Measurements from ENCODE around the gene SDK2.

The SDK2 gene

DNA sequence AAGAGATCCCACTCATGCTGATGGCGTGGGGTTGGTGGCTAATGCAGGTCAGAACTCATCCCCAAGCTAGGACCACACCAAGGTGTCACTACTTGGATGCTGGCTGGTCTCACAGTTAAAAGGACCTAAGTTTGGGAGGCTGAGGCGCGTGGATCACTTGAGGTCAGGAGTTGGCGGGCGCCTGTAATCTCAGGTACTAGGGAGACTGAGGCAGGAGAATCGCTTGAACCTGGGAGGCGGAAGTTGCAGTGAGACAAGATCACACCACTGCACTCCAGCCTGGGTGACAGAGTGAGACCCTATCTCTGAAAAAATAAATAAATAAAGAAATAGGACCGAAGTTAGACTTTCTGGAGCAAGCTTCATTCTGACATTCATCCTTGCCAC, 325.8 kb downstream of the SDK2 start:
- H3K9me2 ChIP-seq (replicated peaks; ENCODE audit: insufficient read depth, low read length): no peaks in the 10 kb centered on the region
- no peaks in the 10 kb centered on the region for H3F3A ChIP-seq (ENCODE audit: insufficient read depth, low read length)
- no peaks in the 10 kb centered on the region for H4K20me1 ChIP-seq (ENCODE audit: insufficient read depth, low read length)
- no peaks in the 10 kb centered on the region for H3K9me3 ChIP-seq (replicated peaks; ENCODE audit: insufficient read depth, low read length)
- TF ChIP-seq EZH2phosphoT487 (IDR thresholded peaks at IDR 0.05; ENCODE audit: low read length) (no peak), CTCF (IDR thresholded peaks at IDR 0.05; ENCODE audit: low read length) (no peak), EZH2 (optimal IDR thresholded peaks at IDR 0.05; ENCODE audit: low read depth, low read length) (no peak)
- H3K36me3 ChIP-seq (replicated peaks; ENCODE audit: insufficient read depth, low read length): no peaks in the 10 kb centered on the region
- no peak for DNase-seq
- no peaks in the 10 kb centered on the region for H3K79me2 ChIP-seq (ENCODE audit: low read length)
- no peak overlapping the region for H3K4me2 ChIP-seq (ENCODE audit: low read depth, low read length)
- H2AFZ ChIP-seq (ENCODE audit: low read length): no peak overlapping the region
- H3K4me3 ChIP-seq (ENCODE audit: low read length): no peak overlapping the region
- H3K27ac ChIP-seq (ENCODE audit: low read length): no peak overlapping the region
- H3K27me3 ChIP-seq (replicated peaks; ENCODE audit: insufficient read depth, low read length): peaks cover 10% of the 10 kb centered on the region; the same call in 1 of the 2 replicates
- H3K9ac ChIP-seq (ENCODE audit: low read length): no peak overlapping the region
- no peaks in the 10 kb centered on the region for H3K4me1 ChIP-seq (ENCODE audit: low read length)

- Histone ChIP-seq H3K4me2 (ENCODE audit: low read depth, low read length) (no peak overlapping the region), H3K4me1 (ENCODE audit: low read length) (no peaks in the 10 kb centered on the region), H3K27me3 (replicated peaks; ENCODE audit: insufficient read depth, low read length) (peaks cover 10% of the 10 kb centered on the region; the same call in 1 of the 2 replicates), H3K9ac (ENCODE audit: low read length) (no peak overlapping the region), H2AFZ (ENCODE audit: low read length) (no peak overlapping the region), H3F3A (ENCODE audit: insufficient read depth, low read length) (no peaks in the 10 kb centered on the region), H3K4me3 (ENCODE audit: low read length) (no peak overlapping the region), H3K27ac (ENCODE audit: low read length) (no peak overlapping the region), H3K36me3 (replicated peaks; ENCODE audit: insufficient read depth, low read length) (no peaks in the 10 kb centered on the region), H3K9me2 (replicated peaks; ENCODE audit: insufficient read depth, low read length) (no peaks in the 10 kb centered on the region), H3K9me3 (replicated peaks; ENCODE audit: insufficient read depth, low read length) (no peaks in the 10 kb centered on the region), H3K79me2 (ENCODE audit: low read length) (no peaks in the 10 kb centered on the region), H4K20me1 (ENCODE audit: insufficient read depth, low read length) (no peaks in the 10 kb centered on the region)
- DNase-seq: no peak
- TF ChIP-seq CTCF (IDR thresholded peaks at IDR 0.05; ENCODE audit: low read length): no peak
- TF ChIP-seq EZH2 (optimal IDR thresholded peaks at IDR 0.05; ENCODE audit: low read depth, low read length): no peak
- TF ChIP-seq EZH2phosphoT487 (IDR thresholded peaks at IDR 0.05; ENCODE audit: low read length): no peak
Measured at GRCh38 chr17:73317513-73318426, 326.5 kb downstream of the SDK2 start.

DNA sequence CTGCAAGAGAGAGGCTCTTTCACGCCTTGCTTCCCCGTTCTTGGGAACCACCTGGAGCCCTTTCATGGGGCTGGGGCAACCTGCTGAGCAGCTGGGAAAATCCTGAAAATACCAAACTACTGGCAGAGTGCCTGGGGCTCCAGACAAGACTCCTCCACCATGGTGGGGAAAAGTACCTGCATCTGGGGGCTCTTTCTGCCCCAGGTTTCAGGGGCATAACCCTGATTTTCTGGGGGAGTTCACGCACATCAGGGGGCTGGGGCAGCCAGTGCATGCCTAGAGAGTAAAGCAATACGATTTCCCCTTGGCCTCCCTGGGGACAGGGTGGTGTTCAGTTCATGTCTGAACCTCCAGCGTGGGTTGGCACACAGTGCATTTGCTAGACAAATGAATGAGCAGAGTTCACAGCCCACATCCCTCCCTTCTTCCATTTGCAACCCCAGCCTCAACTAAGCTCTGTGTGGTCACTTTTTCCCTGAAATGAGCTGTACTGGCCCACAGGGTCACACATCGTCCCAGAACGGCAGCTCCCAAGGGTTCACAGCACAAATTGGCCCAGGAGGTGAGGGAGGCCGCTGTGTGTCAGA, 327.2 kb downstream of the SDK2 start:
- Histone ChIP-seq H3K4me1 (ENCODE audit: low read length) (peaks cover 4% of the 10 kb centered on the region; the same call in 1 of the 2 replicates), H3K9ac (ENCODE audit: low read length) (no peak overlapping the region), H3K79me2 (ENCODE audit: low read length) (no peaks in the 10 kb centered on the region), H3K27ac (ENCODE audit: low read length) (no peak overlapping the region), H3F3A (ENCODE audit: insufficient read depth, low read length) (0 out of 2 replicates have a peak, but pooled peaks cover 5% of the 10 kb centered on the region), H3K36me3 (replicated peaks; ENCODE audit: insufficient read depth, low read length) (no peaks in the 10 kb centered on the region), H3K4me2 (ENCODE audit: low read depth, low read length) (no peak overlapping the region), H4K20me1 (ENCODE audit: insufficient read depth, low read length) (no peaks in the 10 kb centered on the region), H3K27me3 (replicated peaks; ENCODE audit: insufficient read depth, low read length) (peaks cover 10% of the 10 kb centered on the region; the same call in 1 of the 2 replicates), H3K4me3 (ENCODE audit: low read length) (no peak overlapping the region), H3K9me2 (replicated peaks; ENCODE audit: insufficient read depth, low read length) (no peaks in the 10 kb centered on the region), H2AFZ (ENCODE audit: low read length) (no peak overlapping the region), H3K9me3 (replicated peaks; ENCODE audit: insufficient read depth, low read length) (no peaks in the 10 kb centered on the region)
- TF ChIP-seq EZH2phosphoT487 (IDR thresholded peaks at IDR 0.05; ENCODE audit: low read length): no peak
- DNase-seq: no peak

All from MM.1S (cell line).